Activated naive CD8-positive, alpha-beta T cell treated with anti-CD3 and anti-CD28 coated beads, Interleukin-2, amount 50 U/mL, for 16 hours (primary cell): ENCODE data around the gene MYCBP.
A peak's percentile ranks its signal among the peaks of the same experiment; 100 is the strongest.

Experiments used
- DNase-seq: peaks from one replicate; pipeline ENCODE4 v3.0.0-alpha.2; 2020; ENCODE audit warnings: low read depth, low spot score

MYCBP gene

GRCh38 chr1:38820860-38821259 lies 52.3 kb downstream of the MYCBP start:
- DNase-seq: no peak

- no peak for DNase-seq
Measured at GRCh38 chr1:38819516-38819915, 53.6 kb downstream of the MYCBP start.

GRCh38 chr1:38819040-38819439 lies 54.1 kb downstream of the MYCBP start:
- no peak for DNase-seq

GRCh38 chr1:38818175-38818976 lies 54.8 kb downstream of the MYCBP start:
- DNase-seq: peak; percentile 20

GRCh38 chr1:38817267-38818174 lies 55.6 kb downstream of the MYCBP start:
- no peak for DNase-seq

GRCh38 chr1:38815903-38816627 lies 57.1 kb downstream of the MYCBP start:
- DNase-seq: no peak

GRCh38 chr1:38814984-38815464 lies 58.1 kb downstream of the MYCBP start:
- DNase-seq: no peak

GRCh38 chr1:38814444-38814983 lies 58.6 kb downstream of the MYCBP start:
- no peak for DNase-seq

- DNase-seq: no peak
Measured at GRCh38 chr1:38812981-38813380, 60.2 kb downstream of the MYCBP start.
